Panc1 (cell line): ENCODE measurements around the gene MYDGF. TPM values are rescaled to one million over a fixed set of nuclear protein-coding genes. Genes with fewer than 3 reads are reported as not detected.

Source experiments
- ATAC-seq: fragments of 200-7000 bp; cut with Tn5 transposase; 2 replicates; pipeline ENCODE4 v1.9.1; 2020; ENCODE audit warnings: mild to moderate bottlenecking, moderate library complexity
- BruUV-seq: library from RNA; stranded (reverse); fragments of 400-500 nt; replicated peaks from 2 replicates; lab custom pipeline; 2021; lab: Mats Ljungman, UMichigan
- CTCF ChIA-PET: fragments of 300-600 bp; sonication (Branson Sonifier 250); formaldehyde crosslinking; loops from one replicate; lab custom pipeline; 2022; ENCODE audit warnings: antibody characterized with exemption; lab: Charles Lee
- POLR2A ChIA-PET: fragments of 300-600 bp; sonication (Branson Sonifier 250); formaldehyde crosslinking; loops from one replicate; lab custom pipeline; 2022; ENCODE audit warnings: antibody characterized with exemption; lab: Charles Lee
- DNase-seq: peaks from one replicate; pipeline ENCODE4 v3.0.0-alpha.2; 2010; ENCODE audit warnings: low read depth, low spot score
- H3K27ac ChIP-seq: 2 replicates; pipeline ENCODE4 v1.5.1; 2011; ENCODE audit warnings: mild to moderate bottlenecking, low read length, inconsistent platforms
- H3K27me3 ChIP-seq: fragments of 200-500 bp; sonication (Bioruptor generic); 2 replicates; pipeline ENCODE4 v1.6.0; 2014; ENCODE audit warnings: low read length, inconsistent platforms; ENCODE audit not compliant: control insufficient read depth, insufficient read depth
- H3K36me3 ChIP-seq: fragments of 200-500 bp; sonication (Bioruptor generic); 2 replicates; pipeline ENCODE4 v1.5.1; 2014; ENCODE audit warnings: inconsistent platforms, mild to moderate bottlenecking, low read length, moderate library complexity; ENCODE audit not compliant: control insufficient read depth, insufficient read depth
- H3K4me1 ChIP-seq: 2 replicates; pipeline ENCODE4 v1.5.1; 2011; ENCODE audit warnings: inconsistent platforms, mild to moderate bottlenecking, low read length, moderate library complexity; ENCODE audit not compliant: control insufficient read depth, insufficient read depth
- H3K4me3 ChIP-seq, 2 experiments: 2 replicates each; pipeline ENCODE4 v1.5.1; 2011 to 2012; ENCODE audit warnings: low read depth in 2 of 2, low read length in 2 of 2, mild to moderate bottlenecking in 2 of 2, inconsistent platforms in 1 of 2, moderate library complexity in 1 of 2
- H3K9me3 ChIP-seq: fragments of 200-500 bp; sonication (Bioruptor generic); 2 replicates; pipeline ENCODE4 v1.5.1; 2014; ENCODE audit warnings: low read depth, mild to moderate bottlenecking, inconsistent platforms, low read length, moderate library complexity; ENCODE audit not compliant: control insufficient read depth, insufficient read depth
- POLR2AphosphoS5 ChIP-seq: IDR thresholded peaks from 2 replicates; pipeline ENCODE4 v1.6.1; 2012; ENCODE audit warnings: mild to moderate bottlenecking, low read depth, low read length, moderate library complexity
- SIN3A ChIP-seq: IDR thresholded peaks from 2 replicates; pipeline ENCODE4 v1.6.1; 2012; ENCODE audit warnings: low read depth, mild to moderate bottlenecking, low read length, moderate library complexity, borderline replicate concordance; ENCODE audit not compliant: insufficient read depth
- TCF7L2 ChIP-seq: IDR thresholded peaks from 2 replicates; pipeline ENCODE4 v1.6.1; 2011; ENCODE audit warnings: mild to moderate bottlenecking, low read depth, low read length, inconsistent platforms
- in situ Hi-C: cut with HindIII; loops from 2 replicates; pipeline ENCODE4 v1.10.0; 2016; ENCODE audit warnings: low sequenced_read_pairs, low pct_unique_long_range_greater_than_20kb
- intact Hi-C: fragments of 100-400 bp; cut with micrococcal nuclease; formaldehyde crosslinking; loops from one replicate; pipeline ENCODE4 v1.10.0; 2022; ENCODE audit not compliant: unreplicated experiment
- total RNA-seq: library from RNA; stranded (reverse); gene quantifications from one replicate; pipeline ENCODE4 v1.2.1, GENCODE V29; 2021; ENCODE audit not compliant: unreplicated experiment
- TF ChIP-seq, protein P1 (sequence below): fragments of 450-650 bp; IDR thresholded peaks from 2 replicates; pipeline ENCODE4 v1.5.1; 2017; ENCODE audit warnings: mild to moderate bottlenecking
- TF ChIP-seq, protein P2 (sequence below), 2 experiments: IDR thresholded peaks; 2 replicates each; pipeline ENCODE4 v1.6.1; 2011 to 2012; ENCODE audit warnings: low read depth in 2 of 2, control low read depth in 1 of 2, low read length in 1 of 2, mild to moderate bottlenecking in 1 of 2, moderate library complexity in 1 of 2; ENCODE audit not compliant: insufficient read depth in 1 of 2

MYDGF gene
- total RNA-seq, 1 experiment from 2014 or later: 78.1 TPM

DNA sequence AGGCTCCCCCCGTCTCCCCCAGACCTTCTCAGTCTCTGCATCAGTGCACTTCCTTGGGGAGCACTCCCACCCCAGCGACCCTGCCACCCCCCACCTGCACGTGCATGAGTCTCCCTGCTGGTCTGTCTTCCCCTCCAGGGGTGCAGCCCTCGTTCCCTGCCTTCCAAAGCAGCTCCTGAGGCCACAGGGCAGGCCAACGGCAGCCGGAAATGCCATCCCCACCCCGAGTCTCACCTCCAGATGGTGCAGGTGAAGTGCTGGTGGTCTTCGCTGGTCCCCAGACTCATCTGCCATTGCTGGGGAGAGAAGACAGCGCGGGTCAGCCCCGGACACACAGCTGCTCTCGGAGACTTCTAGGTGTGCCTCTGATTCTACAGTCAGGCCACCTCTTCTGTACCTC lies 5.5 kb downstream of the MYDGF start:
- Histone ChIP-seq H3K9me3 (no peaks in the 10 kb centered on the region), H3K4me1 (no peaks in the 10 kb centered on the region; the same call in 1 of the 2 replicates), H3K4me3 (no peak overlapping the region), H3K27me3 (no peaks in the 10 kb centered on the region), H3K27ac (no peak overlapping the region), H3K36me3 (no peaks in the 10 kb centered on the region; the same call in 1 of the 2 replicates)
- BruUV-seq: no TSS peak
- POLR2A ChIA-PET: no interaction called here
- intact Hi-C loops: no loop called here
- DNase-seq (no peak), ATAC-seq (no peak)
- TF ChIP-seq SIN3A: no peak
- TF ChIP-seq POLR2AphosphoS5: no peak
- no peak for TF ChIP-seq TCF7L2
- TF ChIP-seq, protein P1, sequence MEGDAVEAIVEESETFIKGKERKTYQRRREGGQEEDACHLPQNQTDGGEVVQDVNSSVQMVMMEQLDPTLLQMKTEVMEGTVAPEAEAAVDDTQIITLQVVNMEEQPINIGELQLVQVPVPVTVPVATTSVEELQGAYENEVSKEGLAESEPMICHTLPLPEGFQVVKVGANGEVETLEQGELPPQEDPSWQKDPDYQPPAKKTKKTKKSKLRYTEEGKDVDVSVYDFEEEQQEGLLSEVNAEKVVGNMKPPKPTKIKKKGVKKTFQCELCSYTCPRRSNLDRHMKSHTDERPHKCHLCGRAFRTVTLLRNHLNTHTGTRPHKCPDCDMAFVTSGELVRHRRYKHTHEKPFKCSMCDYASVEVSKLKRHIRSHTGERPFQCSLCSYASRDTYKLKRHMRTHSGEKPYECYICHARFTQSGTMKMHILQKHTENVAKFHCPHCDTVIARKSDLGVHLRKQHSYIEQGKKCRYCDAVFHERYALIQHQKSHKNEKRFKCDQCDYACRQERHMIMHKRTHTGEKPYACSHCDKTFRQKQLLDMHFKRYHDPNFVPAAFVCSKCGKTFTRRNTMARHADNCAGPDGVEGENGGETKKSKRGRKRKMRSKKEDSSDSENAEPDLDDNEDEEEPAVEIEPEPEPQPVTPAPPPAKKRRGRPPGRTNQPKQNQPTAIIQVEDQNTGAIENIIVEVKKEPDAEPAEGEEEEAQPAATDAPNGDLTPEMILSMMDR: no peak
- TF ChIP-seq, protein P2, sequence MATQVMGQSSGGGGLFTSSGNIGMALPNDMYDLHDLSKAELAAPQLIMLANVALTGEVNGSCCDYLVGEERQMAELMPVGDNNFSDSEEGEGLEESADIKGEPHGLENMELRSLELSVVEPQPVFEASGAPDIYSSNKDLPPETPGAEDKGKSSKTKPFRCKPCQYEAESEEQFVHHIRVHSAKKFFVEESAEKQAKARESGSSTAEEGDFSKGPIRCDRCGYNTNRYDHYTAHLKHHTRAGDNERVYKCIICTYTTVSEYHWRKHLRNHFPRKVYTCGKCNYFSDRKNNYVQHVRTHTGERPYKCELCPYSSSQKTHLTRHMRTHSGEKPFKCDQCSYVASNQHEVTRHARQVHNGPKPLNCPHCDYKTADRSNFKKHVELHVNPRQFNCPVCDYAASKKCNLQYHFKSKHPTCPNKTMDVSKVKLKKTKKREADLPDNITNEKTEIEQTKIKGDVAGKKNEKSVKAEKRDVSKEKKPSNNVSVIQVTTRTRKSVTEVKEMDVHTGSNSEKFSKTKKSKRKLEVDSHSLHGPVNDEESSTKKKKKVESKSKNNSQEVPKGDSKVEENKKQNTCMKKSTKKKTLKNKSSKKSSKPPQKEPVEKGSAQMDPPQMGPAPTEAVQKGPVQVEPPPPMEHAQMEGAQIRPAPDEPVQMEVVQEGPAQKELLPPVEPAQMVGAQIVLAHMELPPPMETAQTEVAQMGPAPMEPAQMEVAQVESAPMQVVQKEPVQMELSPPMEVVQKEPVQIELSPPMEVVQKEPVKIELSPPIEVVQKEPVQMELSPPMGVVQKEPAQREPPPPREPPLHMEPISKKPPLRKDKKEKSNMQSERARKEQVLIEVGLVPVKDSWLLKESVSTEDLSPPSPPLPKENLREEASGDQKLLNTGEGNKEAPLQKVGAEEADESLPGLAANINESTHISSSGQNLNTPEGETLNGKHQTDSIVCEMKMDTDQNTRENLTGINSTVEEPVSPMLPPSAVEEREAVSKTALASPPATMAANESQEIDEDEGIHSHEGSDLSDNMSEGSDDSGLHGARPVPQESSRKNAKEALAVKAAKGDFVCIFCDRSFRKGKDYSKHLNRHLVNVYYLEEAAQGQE (IDR thresholded peaks at IDR 0.05; ENCODE audit: insufficient read depth in 1 of 2, low read depth in 2 of 2, low read length in 1 of 2): no peak
- in situ Hi-C loops: no loop called here
- CTCF ChIA-PET: no interaction called here

DNA sequence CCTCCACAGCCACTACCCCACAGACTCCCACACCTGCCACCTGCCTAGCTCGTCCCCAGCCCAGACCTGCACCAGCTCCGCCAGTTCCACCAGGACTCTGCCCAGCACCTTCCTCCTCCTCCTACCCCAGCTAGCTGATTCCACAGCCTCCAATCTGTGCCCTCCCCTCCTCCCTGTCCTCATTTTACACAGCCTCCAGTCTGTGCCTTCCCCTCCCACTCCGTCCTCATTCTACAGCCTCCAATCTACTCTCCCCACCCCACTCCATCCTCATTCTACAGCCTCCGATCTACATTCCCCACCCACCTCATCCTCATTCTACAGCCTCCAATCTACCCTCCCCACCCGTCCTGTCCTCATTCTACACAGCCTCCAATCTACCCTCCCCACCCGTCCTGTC lies 7.3 kb downstream of the MYDGF start:
- DNase-seq (no peak), ATAC-seq (no peak)
- no TSS peak for BruUV-seq
- Histone ChIP-seq H3K4me1 (no peaks in the 10 kb centered on the region), H3K27me3 (no peaks in the 10 kb centered on the region), H3K36me3 (no peaks in the 10 kb centered on the region), H3K4me3 (no peak overlapping the region), H3K9me3 (no peaks in the 10 kb centered on the region), H3K27ac (no peak overlapping the region)
- in situ Hi-C loops: no loop called here
- ChIA-PET CTCF (no interaction called here), POLR2A (no interaction called here)
- TF ChIP-seq, protein P1: no peak
- TF ChIP-seq, protein P2 (IDR thresholded peaks at IDR 0.05; ENCODE audit: insufficient read depth in 1 of 2, low read depth in 2 of 2, low read length in 1 of 2): no peak
- TF ChIP-seq SIN3A (no peak), TCF7L2 (no peak), POLR2AphosphoS5 (no peak)
- intact Hi-C loops: no loop called here
